ENCODE measurements around the gene CCDC159.
A peak's percentile ranks its signal among the peaks of the same experiment; 100 is the strongest.

CCDC159 gene

DNA sequence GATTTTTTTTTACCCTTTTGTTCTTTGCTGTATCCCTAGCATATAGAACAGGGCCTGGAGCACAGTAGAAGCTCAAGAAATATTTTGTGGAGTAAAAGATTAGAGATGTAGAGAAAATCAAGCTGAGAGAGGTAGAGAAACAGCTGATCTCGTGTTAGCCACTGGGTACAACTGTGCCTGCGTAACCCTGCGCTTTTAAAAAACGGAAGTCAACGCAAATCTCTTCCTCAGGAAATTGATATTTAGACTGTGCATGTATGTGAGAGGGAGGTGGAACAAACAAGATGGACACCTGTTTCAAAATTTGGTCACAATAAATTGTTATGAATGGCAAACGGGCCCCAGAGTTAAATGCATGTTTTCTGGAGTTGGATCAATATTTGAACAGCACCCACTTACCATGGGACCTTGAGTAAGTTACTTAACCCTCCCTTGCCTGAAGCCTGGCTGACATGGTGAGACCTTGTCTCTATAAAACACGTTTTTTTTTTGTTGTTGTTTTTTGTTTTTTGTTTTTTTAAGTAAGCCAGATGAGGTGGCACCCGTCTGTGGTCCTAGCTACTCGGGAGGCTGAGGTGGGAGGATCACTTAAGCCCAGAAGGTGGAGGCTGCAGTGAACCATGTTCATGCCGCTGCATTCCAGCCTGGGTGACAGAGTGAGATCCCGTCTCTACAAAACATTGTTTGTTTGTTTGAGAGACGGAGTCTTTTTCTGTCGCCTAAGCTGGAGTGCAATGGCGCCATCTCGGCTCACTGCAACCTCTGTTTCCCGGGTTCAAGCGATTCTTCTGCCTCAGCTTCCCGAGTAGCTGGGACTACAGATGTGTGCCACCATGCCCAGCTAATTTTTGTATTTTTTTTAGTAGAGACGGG, 41.1 kb downstream of the CCDC159 start:
- H3K4me1 Mint-ChIP-seq = peaks cover 24% of the 10 kb centered on the region

DNA sequence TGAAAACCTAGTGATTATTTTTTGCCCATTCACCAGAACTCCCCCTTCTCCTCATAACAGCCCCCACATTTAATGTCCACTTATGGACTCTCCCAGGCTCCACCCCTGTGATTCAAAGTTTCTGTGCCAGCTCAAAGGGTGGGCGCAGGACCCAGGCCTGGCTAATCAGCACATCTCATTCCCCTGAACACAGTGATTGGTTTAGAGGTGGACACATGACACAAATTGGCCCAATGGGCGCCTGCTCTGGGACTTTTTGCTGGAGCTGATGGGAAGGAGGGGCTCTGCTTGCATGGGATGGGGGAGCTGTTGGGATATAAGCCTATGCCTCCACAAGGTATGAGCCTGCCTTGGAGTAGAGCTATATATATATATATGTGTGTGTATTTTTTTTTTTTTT, 44.0 kb downstream of the CCDC159 start:
- H3K4me3 Mint-ChIP-seq = no peak overlapping the region
- DNase-seq (no peak), ATAC-seq (no peak)
- H3K27me3 Mint-ChIP-seq = peaks cover 5% of the 10 kb centered on the region
- peaks cover 8% of the 10 kb centered on the region for H3K4me1 Mint-ChIP-seq
- peaks cover 4 to 9% of the 10 kb centered on the region in 2 donors for H3K9me3 Mint-ChIP-seq
- no peak overlapping the region for H3K27ac Mint-ChIP-seq

More for the DNA sequence above, 41.1 kb downstream of the CCDC159 start:
- no peak overlapping the region for H3K4me3 Mint-ChIP-seq
- peaks cover 4 to 9% of the 10 kb centered on the region in 2 donors for H3K9me3 Mint-ChIP-seq
- H3K27me3 Mint-ChIP-seq = peaks cover 27% of the 10 kb centered on the region
- no peak overlapping the region for H3K27ac Mint-ChIP-seq
- ATAC-seq (no peak), DNase-seq (no peak)

DNA sequence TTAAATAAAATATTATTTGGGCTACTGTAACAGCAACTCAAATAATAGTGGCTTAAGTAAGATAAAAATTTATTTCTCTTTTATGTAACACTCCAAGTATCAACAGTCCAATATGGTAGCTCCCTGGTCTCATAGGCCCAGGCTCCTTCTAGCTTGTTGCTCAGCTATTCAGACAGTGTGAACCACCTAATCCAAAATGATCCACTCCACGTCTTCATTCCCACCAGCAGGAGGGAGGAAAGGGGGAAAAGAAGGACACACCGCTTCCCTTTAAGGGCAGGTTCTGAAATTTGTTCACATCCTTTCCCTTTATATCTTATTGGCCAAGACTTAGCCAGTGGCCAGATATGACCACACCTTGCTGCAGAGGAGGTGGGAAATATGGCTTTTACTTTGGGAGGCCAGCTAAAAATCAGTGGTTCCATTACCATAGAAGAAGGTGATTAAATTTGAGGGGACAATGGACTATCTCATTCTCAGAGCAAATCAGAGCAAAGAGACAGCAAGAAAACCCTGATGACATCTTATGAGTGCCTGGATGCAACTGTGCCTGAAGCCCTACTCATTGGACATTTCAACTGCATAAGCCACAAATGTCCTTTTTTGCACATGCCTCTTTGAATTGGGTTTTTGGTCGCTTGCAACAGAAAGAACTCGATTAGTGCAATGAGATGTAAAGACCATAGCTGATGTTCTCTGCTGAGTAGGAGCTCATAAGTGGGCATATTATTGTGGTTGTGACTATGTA, 44.8 kb downstream of the CCDC159 start:
- Mint-ChIP-seq H3K27ac (no peak overlapping the region), H3K9me3 (peaks cover 4 to 9% of the 10 kb centered on the region in 2 donors), H3K4me1 (peaks cover 8% of the 10 kb centered on the region), H3K4me3 (no peak overlapping the region), H3K27me3 (peaks cover 8% of the 10 kb centered on the region)
- DNase-seq (no peak), ATAC-seq (no peak)

GRCh38 chr19:11397089-11397610, 50.8 kb downstream of the CCDC159 start:
- no peak for DNase-seq
- H3K4me1 Mint-ChIP-seq = no peaks in the 10 kb centered on the region
- H3K9me3 Mint-ChIP-seq = no peaks in the 10 kb centered on the region
- H3K27ac Mint-ChIP-seq = no peak overlapping the region
- no peak for ATAC-seq
- H3K4me3 Mint-ChIP-seq = no peak overlapping the region
- H3K27me3 Mint-ChIP-seq = peaks cover 15% of the 10 kb centered on the region

GRCh38 chr19:11399667-11400066, 53.3 kb downstream of the CCDC159 start:
- Mint-ChIP-seq H3K27me3 (peaks cover 15% of the 10 kb centered on the region), H3K27ac (no peak overlapping the region), H3K9me3 (no peaks in the 10 kb centered on the region), H3K4me3 (no peak overlapping the region), H3K4me1 (no peaks in the 10 kb centered on the region)
- DNase-seq (no peak), ATAC-seq (peak; percentile 20)

DNA sequence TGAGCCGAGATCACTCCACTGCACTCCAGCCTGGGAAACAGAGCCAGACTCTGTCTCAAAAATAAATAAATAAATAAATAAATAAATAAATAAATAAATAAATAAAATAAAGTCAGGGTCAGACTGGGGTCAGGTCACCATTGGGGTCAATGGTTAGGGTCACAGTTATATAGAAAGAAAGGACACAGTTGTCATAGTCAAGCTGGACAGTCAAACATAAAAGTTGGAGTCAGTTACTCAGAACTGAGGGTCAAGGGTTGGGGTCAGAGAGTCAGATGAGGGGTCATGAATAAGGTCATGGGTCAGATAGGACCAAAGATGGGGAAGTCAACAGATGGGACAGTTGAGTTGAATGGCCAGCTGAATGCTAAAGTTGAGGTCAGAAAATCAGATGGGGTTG, 54.5 kb downstream of the CCDC159 start:
- ATAC-seq (no peak), DNase-seq (no peak)
- H3K4me1 Mint-ChIP-seq = no peaks in the 10 kb centered on the region
- H3K27me3 Mint-ChIP-seq = peaks cover 7% of the 10 kb centered on the region
- no peak overlapping the region for H3K4me3 Mint-ChIP-seq
- no peaks in the 10 kb centered on the region for H3K9me3 Mint-ChIP-seq
- H3K27ac Mint-ChIP-seq = no peak overlapping the region

DNA sequence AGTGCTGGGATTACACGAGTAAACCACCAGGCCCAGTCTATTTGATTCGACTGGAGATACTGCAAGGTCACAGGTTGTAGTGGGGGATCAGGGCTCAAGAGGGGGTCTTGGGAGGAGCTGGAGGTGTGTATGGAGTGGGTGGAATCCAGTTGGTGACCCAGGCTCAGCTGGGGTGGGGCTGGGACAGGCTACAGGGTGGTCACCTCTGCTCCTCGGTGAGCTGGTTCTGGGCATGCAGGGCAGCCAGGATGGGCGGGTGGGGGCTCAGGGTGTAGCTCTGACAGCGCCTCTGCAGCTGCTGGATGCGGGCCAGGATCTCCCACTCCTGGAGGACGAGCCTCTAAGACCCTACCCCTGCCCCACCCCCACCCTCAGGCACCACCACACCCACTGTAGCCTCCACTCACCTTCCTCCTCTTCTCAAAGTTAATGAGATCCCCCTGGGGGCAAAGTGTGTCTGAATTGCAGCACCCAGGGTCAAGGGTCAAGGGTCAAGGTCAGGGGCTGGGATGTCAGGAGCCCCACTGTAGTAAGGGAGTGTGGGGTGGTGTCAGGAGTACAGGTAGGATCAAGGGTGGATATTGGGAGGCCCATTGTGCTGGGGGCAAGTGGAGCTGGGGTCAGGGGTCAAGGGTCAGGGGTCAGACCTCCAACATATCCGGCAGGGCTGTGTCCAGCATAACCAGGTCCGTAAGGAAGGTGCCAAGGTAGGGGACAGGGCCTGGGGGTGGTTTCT, 55.7 kb downstream of the CCDC159 start:
- DNase-seq = no peak
- ATAC-seq = no peak
- H3K9me3 Mint-ChIP-seq = no peaks in the 10 kb centered on the region

More for the DNA sequence above, 55.7 kb downstream of the CCDC159 start:
- Mint-ChIP-seq H3K4me1 (peaks cover 6% of the 10 kb centered on the region), H3K27me3 (peaks cover 18% of the 10 kb centered on the region), H3K4me3 (no peak overlapping the region), H3K27ac (no peak overlapping the region)

Data from stimulated activated naive CD8-positive, alpha-beta T cell treated with anti-CD3 and anti-CD28 coated beads, Interleukin-15, amount 100 ng/mL, for 72 hours (primary cell).